ENCODE measurements around the gene HSPA6.
"Not testable (repeated sequence)": the region's sequence is repeated elsewhere in the genome, so short reads cannot be mapped to it uniquely, and the experiment has no call there.

HSPA6 gene

DNA sequence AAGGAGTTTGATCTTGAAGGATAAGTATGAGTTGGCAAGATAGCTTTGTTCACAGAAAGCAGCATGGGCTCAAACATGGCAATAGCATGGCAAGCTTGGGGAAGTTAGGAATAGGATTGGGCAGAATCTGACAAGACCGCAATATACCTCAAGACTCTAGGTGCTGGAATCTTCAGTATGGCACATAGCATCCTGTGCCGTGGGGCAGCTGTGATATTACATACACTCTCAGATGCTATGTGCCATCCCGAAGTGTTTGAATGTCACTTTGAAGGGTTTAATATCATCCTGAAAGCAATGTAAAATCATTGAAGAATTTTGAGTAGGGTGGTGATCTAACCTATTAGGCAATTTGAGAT, 42.2 kb downstream of the HSPA6 start:
- not testable (repeated sequence) for DNase-seq

DNA sequence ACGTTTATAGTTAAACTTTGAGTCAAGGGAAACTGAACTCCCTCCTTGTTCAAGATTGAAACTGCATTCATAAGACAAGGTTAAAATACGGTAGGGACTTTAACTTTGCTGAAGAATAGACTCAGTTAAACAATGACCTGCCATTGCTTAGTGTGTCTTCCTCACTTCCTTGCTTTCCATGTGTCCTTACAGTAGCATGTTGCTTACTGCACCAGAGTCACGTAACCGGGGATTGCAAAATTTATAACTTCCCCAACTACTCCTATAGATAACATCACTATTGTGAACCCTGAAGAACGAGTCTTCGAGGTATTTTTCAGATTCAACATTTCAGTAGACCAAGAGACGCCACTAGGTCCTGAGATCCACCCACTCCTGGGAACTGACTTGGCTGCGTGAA, 47.4 kb downstream of the HSPA6 start:
- not testable (repeated sequence) for DNase-seq
